NCI-H2029 (cell line): ENCODE results near the gene CYRIA.

Experiments
- DNase-seq: peaks from one replicate; lab custom pipeline; 2025; lab: John Stamatoyannopoulos, UW

Gene CYRIA

DNA sequence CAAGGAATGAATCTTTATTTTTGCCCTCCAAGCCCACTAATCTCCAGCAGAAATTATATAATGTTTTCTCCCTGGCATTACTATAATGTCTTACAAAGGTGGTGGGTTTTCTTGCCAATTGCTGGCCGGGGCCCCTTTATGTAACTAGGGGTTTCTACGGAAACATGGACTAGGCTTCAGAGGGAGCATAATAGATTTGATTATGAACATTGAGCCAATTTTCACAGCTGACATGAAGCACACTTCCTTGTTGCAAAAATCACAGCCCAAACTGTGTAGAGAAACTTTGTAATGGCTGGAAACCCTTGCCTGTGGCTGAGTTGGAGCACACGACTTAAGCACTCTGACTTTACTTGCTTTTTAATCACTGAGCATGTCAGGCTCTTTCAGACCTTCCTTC is 3.8 kb upstream of the CYRIA start:
- no peak for DNase-seq

GRCh38 chr2:16666449-16666801 is 791 bp upstream of the CYRIA start:
- no peak for DNase-seq

- DNase-seq = no peak
Measured at GRCh38 chr2:16664809-16665747, 556 bp downstream of the CYRIA start.

GRCh38 chr2:16664052-16664731 is 1.4 kb downstream of the CYRIA start:
- no peak for DNase-seq

- DNase-seq = no peak
Measured at GRCh38 chr2:16663121-16663905, 2.3 kb downstream of the CYRIA start.

DNA sequence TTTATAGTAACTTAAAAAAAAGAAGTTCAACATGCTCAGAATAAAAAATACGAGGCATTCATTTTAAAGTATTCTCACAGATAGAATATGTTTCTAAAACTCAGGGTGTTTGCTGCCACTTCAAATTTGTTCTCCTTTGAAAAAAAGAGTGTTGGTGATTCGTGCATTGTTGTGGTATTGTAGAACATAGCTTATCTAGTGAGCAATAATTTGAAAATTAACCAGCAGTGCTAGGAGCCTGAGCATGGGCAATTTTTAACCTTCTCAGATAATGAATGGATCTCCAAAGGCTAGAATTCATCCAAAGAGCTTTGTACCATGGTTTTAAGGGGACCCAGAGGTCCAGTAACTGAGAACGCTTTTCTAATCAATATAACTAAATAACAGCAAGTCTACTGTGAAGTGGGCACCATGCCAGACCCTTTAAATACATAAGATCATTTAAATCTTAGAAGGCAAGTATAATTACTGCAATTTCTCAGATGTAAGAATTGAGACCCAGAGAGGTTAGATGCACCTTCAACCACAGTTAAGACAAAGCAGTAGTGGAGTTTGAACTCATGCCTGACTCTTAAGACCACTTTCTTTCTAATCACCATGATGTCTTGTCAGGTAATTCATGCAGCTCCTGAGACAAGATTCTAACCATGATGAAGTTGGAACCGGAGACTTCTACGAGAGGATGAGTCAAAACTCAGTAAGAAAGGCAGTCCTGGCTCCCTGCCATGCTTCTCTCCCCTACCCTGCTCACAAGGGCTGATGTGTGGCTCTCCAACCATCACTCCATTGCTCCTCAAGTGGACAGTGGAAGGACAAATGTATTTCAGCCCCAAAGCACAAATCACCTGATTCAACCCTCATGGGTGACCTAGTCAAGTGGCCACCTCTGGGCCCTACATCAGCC is 3.4 kb downstream of the CYRIA start:
- DNase-seq = no peak

DNA sequence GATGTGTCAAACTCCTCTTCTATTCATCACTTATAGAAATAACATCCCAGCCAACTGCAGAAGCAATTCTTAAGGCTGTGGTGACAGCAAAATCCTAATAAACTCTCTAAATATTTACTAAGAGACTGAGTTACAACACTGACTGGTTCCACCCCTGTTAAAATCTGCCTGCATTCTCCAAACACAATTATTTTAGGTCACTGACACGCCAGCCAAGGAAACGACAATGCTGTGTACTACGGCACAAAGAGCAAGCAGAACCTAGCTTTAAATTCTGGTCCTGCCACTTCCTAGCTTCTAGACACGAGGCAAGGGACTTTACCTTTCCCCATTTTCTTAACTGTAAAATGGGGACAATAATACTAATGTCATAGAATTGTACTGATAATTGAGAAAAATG is 4.1 kb downstream of the CYRIA start:
- DNase-seq = no peak

DNA sequence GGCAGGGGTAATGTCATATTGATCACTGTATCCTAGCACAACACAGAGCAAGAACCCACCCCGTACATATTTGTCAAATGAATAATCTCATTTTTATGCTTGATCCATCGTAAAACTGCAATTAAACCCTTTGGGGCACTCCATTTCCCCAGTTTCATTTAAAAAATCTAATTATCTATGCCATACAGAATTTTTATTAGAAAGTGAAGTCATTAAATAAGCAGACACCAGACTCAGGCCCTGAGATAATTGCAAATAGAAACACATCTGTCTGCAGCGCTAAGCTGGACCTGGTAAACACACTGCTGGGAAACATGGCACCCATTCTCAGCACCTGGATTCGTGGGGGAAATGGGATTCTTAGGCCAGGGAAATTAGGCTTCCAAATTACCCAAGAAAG is 5.1 kb downstream of the CYRIA start:
- no peak for DNase-seq

GRCh38 chr2:16660114-16660513 is 5.5 kb downstream of the CYRIA start:
- DNase-seq = no peak

DNA sequence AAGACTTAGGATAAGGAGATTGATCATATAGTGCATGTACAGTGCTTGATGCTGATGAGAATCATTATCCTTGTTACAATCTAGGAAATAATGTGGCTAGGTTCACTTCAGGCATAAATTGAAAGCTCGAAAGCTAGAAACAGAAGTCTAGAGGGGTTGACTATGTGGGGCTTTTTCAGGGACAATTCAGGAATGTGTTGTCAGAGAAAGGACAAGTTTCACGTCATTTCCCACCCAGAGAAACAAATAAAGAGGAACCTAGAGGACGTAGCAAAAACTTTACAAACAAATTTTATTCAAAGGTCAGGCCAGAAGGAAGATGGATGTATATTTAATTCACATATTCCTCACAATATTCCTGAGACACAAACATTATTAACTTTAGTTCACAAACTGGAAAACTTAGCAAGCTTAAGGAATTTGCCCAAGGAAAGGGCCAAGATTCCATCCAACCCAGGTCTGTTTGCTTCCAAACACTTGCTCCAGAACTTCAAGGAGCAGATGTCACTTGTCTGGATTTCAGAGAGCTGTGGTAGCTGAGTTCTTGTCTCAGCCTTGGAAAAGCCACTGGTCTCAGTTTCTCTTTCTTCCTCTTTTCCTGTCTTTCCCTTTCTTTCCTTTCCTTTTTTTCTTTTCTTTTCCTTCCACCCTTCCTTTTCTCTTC is 7.4 kb downstream of the CYRIA start:
- no peak for DNase-seq

DNA sequence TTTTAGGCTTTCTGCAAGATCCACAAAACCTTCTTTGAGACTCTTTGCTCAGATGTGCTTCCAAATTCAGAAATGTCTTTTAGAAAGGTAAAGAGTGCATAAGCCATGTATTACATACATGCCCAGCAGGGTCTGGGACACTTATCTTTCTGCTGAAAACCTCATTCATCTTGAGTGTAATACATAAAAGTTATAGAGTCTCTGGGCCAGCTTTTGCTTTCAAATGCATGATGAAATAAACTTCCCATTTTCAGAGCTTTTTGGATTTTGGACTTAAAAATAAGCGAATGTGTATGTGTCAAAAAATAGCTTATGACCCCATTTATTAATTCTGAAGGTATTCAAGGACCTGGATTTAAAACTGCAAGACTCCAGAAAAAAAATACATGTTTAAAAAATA is 8.0 kb downstream of the CYRIA start:
- DNase-seq = no peak

DNA sequence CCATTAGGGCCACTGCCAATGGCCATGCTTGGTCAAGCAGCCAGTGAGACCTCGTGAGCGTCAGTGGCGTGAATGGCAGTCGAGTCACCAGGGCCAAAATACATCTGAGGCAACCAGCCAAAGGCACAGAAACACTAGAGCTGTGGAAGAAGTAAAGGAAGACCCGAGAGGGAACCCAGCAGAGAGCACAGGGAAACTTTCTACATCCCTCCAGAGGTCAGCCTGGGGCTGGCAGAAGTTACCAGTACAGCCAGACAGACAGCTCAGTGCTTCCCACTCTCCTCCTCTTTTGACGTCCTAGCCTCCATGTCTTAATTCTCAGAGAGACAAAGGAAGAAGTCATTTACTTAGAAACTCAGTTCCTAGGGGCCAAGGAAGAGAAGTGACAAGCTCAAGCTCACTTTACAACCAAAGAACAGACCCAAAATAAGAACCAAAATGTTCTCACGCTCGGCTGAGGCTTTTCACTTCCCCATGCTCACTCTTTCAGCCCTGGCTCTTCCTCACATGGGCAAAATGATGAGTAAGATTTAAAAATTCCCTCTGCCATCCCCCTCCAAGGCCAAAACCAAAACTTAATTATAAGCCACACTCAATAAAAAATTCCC is 8.7 kb downstream of the CYRIA start:
- DNase-seq = no peak

DNA sequence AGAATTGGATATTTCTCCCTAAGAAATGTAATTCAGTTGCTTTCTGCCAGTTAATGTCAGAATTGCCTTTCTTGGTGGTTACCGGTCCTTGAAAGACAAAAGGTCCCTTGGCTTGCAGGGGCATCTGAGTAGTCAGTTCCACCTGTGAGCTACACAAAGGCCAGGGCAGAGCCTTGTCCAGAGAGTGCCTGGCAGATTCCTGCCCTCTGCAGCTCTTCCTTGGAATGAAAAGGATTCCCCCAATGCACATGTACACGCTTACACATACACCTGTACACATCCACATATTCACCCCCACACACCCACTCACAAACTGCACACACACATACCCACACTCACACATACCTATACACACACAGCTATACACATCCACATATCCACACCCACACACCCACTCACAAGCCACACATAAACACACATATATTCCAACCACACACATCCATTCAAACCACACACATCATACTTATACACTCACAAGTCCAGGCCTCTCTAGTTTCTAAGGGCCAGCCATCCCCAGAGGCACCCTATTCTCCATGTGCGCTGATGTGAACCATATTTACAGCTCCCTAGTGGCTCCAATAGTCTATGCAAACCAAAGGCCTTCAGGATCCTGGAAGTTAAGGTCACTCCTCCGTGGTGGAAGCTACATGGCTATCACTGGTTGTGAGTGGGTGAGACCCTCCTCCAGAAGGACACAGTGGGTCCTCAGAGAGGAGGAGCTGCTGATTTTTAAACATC is 9.6 kb downstream of the CYRIA start:
- DNase-seq = no peak

DNA sequence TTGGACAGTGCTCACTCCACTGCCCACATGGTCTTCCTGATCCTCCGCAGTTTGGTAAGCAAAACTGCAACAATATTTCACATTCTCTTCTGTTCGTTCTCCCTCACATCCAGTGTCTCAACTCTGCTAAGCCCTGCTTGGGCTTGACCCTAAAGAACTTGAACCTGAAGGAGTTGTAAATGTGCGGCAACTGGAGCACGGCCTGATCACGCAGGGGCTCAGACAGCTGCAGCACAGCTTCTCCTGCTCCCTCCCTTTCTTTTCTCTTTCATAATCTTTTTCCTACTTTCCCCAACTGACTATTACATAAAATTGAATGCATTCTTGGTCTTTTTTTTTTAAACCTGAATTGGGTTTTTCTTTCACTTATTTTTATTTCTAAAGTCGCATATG is 10.2 kb downstream of the CYRIA start:
- DNase-seq = no peak

GRCh38 chr2:16654833-16655444 is 10.7 kb downstream of the CYRIA start:
- DNase-seq = no peak

DNA sequence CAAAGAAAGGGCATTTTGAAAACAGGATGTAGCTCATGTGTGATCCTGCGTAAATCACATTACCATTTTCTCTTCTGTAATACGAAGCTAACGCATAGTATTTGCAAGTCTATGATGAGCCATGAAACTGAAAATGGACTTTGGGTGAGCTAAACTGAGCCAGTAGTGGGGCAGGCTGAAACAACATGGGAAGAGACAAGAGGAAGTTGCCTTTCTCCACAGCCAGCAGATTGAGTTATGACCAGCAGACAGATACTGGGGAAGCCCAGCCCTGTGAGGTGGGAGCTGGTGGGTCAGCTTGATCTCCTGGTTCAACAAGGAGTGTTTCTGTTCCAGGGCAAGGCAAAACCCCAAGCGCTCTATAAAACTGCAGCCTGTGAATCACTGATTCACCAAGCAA is 11.8 kb downstream of the CYRIA start:
- DNase-seq = no peak

DNA sequence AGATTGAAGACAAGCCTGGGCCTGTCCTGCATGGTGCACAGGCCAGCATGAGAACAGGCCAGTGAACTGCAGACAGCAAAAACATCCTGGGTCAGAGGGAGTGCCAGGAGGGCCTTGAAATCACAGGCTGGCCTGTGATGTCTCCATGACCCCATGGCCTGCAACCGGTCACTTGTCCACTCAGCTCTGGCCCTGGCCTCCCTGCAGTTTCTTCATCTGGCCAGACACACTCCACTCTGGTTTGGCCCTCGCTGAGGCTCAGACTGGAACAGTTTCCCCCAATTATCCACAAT is 12.6 kb downstream of the CYRIA start:
- no peak for DNase-seq

- no peak for DNase-seq
Measured at GRCh38 chr2:16652296-16653082, 13.1 kb downstream of the CYRIA start.
